GM04504 (cell line): ENCODE data around the gene CALR3.

Experiments
- DNase-seq: peaks from one replicate; pipeline ENCODE4 v3.0.0-alpha.2; 2012; ENCODE audit warnings: low read depth

The CALR3 gene

DNA sequence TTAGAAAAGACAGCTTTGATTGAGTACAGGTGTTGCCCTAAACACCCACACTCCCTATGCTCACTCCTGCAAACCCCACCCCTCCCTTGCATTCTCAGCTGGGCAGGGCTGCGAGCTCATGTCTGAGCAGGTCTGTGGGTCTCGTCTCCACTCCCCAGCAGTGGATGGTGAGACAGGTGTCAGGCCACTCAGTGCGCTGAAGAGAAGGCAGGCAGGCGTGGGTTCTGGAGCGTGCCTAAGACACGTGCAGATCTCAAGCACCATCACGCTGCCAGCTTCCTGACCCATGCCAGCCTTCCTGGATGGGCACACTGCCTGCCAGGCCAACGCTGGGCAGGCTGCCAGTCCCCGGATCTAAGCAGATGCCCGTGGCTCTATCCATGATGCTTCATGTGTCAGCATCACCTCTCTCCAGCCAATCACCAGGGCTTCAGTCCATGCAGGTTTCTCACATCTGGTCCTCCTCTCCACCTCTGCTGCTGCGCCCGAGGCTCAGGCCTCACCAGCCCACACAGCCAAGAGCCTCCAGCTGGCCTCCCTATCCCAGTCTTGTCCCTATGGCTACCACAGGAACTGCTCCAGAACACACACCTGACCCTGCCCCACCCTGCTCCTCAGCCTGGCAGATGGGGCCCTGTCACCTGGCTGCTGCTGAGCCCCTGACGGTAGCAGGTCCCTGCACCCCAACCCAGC, 66.8 kb downstream of the CALR3 start:
- DNase-seq = no peak
